ENCODE measurements around the gene MXRA5.
"Not testable (repeated sequence)": the region's sequence is repeated elsewhere in the genome, so short reads cannot be mapped to it uniquely, and the experiment has no call there.

The MXRA5 gene

DNA sequence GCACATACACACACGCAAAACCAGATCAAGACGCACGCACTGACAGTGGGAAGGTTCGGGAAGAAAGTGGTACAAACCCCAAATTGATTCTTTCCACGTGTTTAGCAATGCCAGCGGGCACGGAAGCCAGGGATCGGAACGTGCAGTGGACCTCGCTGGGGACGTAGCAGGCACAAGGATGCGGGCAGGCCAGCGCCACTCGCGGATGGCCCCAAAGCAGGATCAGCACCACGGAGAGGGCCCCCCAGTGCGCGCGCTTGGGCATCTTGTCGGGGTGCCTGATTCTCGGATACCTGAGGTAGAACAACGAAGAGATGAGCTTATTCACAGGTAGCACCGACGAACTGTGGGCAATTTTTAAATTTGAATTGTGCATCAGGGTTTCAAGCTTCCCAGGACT, 2.9 kb downstream of the MXRA5 start:
- DNase-seq (ENCODE audit: low spot score): not testable (repeated sequence)

DNA sequence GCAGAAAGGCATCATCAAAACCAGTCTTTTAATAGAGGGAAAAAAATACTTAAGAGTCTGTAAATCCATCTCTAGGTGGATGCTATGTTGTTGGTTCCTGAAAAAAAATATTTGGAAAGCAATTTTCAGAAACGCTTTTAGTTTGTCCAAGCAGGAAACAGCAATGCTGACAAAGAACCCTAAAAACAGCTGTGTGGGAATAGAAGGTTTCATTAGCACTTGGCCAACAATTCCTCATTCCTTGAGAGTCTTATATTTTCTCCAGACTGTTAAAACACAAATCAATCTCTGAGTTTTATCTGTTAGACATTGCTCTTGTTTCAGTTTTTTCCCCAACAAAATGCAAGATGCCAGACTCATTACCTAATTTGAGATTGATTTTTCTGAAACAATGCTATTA, 6.4 kb downstream of the MXRA5 start:
- no peak for DNase-seq (ENCODE audit: low spot score)

DNA sequence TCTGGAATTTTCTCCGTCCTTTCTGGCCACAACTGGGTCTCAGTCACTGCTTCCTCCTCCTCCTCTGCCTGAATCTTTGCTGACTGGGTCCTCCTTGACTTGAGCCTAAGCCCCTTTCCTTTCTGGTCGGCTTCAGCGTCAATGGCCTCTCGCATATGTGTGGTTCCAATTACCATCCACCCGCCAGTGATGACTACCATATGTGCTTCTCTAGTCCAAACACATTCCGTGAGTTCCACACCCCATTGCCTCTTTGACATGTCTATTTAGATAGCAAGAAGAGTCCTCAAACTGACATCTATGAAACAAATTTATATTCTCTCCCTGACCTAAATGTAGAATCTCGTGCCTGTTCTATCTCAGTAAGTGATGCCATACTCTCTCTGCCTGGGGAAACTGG, 19.8 kb downstream of the MXRA5 start:
- DNase-seq (ENCODE audit: low spot score): no peak

DNA sequence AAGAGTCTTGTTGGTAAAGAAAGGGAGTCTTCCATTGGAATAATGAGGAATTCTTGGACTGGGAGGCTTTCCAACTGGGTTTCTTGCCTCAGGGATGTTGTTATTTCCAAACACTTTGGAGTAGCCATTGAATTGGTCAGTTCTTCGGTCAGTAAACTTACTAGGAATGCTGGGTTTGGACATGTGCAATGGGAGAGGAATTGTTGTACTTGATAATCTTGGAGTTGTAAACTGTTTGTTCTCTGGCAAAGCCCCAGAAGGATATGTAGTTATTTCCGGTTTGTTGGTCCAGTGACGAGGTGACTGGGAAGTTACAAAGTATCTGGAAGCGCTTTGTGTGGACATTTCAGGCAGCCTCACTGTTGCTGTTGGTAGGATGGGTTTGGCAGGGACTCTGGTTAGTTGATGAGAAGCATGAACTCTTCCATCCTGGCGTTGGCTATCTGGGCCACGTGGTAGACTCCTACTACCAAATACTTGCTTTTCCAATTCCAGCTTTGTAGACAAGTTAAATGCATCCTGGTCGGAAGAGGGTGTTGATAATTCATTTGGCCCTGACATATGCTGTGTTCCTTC, 25.9 kb downstream of the MXRA5 start:
- no peak for DNase-seq (ENCODE audit: low spot score)

DNA sequence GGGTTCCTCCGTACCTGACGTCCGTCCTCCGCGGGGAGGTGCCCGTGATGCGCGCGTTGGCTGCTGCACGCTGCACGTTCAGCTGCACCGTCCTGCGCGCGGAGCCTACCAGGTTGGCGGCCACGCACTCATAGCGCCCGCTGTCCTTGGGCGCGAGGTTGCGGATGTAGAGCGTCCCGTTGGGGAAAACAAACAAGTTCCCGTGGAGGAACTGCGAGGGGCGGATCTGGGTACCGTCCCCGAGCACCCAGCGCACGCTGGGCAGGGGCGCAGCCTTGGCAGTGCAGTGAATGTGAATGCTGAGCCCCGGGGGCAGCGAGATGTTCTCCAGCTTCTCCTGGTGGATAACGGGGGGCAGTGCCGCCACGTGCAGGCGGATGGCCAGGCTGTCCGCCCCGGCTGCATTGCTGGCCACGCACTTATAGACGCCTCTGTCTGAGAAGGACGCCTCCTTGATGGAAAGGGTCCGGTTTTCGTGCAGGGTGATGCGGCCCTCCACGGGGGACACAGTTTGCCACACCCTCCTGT, 29.2 kb downstream of the MXRA5 start:
- DNase-seq (ENCODE audit: low spot score): no peak

DNA sequence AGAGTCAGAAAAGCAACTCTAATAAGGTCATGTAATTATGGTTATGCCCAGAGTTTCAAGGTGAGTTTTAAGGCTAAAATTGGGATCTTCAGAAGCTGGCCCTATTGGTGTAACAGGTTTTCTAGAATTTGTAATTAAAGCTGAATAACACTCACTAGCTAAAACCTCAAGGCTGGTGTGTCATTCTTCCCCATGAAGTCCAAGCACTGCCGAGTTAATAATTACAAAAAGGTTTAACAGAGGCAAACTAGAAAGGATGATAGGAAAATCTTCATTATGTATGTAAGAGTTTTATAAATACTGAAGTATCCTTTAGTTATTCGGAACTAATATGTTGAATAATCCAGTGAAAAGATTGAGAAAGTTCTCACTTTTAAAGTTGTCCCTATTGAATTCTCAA, 34.3 kb downstream of the MXRA5 start:
- DNase-seq (ENCODE audit: low spot score): no peak

DNA sequence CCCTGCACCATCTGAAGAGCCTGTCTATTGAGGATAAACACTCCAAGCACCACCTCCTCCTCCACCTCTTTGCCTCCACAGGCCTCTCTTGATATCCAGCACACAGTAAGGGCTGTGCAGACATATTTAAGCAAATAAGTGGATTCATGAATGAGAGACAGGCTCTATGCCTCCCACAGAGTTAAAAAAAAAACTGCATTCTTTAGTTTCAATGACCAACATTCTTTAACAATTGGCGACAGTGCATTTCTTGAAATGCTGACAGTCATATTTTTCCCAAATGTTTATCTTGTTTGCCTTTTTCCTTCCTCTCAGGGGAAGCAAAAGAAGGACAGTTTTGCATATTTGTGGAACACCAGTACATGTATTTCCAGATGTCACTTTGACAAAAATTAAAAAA, 38.6 kb downstream of the MXRA5 start:
- no peak for DNase-seq (ENCODE audit: low spot score)

DNA sequence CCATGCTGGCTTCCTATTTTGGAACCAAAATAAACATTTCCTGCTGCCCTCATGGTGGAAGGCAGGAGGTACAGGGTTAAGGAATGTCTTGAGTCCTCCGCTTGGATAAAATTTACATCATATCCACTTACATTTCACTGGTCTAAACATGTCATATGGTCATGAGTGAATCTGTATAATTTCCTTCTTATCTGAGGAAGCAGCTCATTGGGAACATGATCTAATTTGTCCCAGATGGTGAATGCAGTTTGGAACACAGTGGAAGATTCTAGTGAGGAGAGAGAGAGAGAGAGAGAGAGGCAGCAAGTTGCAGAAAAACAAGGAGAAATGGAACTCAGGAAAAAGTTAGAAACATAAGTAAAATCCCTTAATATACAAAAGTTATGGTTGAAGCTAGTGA, 46.8 kb downstream of the MXRA5 start:
- no peak for DNase-seq (ENCODE audit: low spot score)

DNA sequence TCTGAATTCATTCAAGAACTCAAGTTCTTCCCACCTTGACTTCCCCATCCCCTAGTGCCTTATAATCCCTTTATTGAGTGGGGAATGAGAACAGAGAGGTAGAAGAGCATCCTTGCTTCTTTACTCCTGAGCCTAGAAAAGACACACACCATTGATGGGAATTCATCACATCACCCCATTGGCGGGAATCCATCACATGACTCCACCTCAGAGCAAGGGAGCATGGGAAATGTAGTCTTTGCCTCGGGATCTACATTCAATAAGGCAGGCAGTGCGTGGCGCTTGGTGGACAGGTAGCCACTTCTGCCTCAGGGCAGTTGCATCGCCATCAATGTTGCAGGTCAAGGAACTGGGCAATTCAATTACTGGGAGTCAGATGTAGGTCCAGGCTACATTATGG, 50.7 kb downstream of the MXRA5 start:
- peak; percentile 7 for DNase-seq (ENCODE audit: low spot score)

DNA sequence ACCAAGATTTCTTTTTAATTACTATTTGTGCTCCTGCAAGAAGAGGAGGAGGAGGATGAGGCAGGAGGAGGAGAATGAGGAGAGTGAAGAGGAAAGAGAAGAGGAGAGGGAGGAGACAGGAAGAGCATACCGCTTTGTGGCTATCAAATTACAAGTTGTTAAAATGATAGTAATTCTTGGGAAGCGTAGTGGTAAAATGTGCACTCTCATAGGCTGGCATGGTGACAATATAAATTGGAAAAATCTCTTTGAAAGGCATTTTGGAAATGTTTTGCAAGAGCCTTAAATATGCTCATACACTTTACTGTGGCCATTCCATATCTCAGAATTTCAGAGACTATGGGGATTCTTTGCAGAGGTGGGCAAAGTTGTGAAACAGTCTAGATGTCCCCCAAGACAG, 53.2 kb downstream of the MXRA5 start:
- no peak for DNase-seq (ENCODE audit: low spot score)

DNA sequence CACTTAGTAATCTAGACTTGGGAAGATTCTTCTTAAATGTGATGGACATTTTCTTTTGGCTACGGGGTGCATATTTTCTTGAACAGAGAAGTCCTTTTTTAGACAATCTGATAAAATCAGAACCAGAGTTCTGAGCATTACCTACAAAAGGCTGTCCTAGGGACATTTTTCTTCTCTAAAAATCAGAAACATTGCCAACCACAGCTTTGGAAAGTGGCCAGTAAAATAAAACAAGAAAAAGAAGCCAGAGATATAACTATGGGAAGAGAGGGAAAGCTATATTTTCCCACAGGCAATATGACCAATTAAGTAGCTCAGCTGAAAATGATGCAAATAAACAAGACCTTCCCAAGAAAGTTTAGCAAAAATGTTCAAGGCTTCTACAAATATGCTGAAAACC, 55.9 kb downstream of the MXRA5 start:
- no peak for DNase-seq (ENCODE audit: low spot score)

DNA sequence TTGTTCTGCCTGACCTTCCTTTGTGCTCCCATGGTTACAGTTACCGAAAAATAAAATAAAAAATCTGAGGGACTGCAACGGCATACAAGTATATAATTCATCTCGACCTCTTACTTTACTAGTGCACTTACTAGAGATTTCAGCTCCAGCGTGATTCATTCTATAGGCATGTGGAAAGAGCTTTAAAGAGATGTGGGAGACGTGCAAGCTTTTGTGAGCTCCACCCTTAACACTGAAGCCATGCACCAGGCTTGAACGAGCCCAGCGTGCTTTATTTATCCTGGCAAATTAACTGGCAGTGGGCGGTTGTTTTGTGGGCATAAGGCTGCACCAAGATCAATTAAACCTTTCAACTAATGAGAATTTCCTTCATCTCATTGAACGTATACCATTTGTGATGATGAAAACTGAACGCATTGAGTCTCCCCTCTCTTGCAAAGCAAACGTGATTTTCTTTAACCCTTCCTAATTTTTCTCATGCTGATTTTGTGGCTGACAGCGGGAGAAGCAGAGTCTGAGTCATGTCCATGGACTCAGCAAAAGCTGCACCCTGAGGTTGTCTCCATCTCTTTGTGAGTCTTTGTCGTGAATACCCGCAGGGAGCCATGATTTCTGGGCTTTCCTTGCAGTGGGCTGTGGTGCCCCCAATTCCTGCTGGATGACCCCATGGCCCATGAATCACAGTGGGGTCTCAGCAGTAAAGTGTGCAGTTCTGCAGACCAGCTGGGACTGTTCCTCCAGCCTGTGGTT, 60.1 kb downstream of the MXRA5 start:
- no peak for DNase-seq (ENCODE audit: low spot score)

DNA sequence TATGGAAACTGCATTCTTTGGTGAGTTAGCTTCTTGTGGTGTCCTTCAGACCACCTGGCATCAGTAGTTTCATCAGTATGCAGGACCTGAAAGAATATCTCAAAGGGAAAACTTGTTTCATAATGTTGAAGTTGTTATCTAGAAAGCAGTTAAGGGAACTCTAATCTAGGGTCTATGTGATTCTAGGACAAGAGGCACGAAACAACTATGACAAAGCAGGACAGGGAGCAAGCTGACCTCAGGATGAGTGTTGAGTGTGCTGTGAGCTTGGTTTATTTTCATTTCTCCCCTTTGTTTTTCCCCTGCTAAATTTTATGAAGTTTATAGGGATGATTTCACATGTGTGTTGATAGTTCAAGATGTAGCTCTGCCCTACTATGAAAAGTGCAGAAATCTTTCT, 65.7 kb downstream of the MXRA5 start:
- no peak for DNase-seq (ENCODE audit: low spot score)

DNA sequence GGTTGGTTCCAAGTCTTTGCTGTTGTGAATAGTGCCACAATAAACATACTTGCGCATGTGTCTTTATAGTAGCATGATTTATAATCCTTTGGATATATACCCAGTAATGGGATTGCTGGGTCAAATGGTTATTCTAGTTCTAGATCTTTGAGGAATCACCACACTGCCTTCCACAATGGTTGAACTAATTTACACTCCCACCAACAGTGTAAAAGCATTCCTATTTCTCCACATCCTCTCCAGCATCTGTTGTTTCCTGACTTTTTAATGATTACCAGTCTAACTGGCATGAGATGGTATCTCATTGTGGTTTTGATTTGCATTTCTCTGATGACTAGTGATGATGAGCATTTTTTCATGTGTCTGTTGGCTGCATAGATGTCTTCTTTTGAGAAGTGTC, 72.8 kb downstream of the MXRA5 start:
- not testable (repeated sequence) for DNase-seq (ENCODE audit: low spot score)

DNA sequence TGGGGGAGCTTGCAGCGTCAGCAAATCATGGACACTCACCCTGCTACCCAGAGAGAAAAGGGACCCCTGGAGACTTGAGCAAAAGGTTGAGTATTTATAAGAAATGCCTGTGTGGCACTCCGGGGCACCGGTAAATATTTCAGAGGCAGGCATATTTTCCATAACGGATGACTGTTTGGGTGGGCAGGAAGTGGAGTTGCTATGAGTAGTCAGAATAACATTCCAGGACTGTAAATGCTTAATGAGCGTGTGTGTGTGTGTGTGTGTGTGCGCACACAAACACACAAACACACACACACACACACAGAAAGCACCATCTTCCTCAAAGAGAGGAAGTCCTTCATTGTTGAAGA, 74.6 kb downstream of the MXRA5 start:
- DNase-seq (ENCODE audit: low spot score): no peak

DNA sequence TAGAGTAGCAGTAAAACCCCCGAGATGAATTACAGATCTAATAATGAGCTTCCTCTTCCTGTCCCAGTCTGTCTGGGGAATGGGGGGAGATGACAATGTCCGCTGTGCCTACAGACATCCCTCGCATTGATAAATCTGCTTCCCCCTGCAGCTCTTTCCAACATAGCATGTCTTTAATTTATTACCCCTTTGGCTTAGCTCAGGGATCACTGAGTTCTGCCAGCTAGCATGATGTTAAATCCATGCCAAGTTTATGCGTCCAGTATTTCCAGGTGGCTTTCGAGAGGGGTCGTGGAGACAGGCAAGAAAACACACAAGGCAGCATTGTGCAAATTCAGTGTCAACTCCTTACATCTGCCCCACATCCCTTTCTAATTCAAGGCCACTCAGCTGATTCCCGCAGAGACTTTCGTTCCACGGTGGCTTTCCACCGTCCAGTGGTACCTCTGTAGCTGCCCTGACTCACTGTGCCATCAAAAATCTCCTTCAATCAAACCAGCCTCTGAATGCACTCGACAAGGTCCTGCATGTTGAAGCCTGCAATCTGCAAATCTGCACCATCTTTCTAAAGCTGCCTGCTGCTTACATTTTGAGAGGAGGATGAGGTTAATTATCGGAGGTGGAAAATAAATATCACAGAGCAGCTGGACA, 75.1 kb downstream of the MXRA5 start:
- no peak for DNase-seq (ENCODE audit: low spot score)

DNA sequence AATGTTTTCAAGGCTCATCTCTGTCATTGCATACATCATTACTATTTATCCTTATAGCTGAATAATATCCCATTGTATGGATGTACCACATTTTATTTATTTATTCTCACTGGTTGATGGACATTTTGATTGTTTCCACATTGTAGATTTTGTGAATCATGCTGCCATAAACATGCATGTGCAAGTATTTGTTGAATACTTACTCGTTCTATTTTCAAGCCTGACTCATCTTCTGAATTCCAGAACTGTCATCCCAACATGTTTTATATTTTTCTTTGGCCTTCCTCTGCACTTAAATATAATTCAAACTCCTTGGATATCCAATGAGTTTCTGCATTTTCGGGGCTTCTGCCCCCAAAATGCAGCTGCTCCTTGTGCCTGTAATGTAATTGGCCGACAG, 77.6 kb downstream of the MXRA5 start:
- no peak for DNase-seq (ENCODE audit: low spot score)

DNA sequence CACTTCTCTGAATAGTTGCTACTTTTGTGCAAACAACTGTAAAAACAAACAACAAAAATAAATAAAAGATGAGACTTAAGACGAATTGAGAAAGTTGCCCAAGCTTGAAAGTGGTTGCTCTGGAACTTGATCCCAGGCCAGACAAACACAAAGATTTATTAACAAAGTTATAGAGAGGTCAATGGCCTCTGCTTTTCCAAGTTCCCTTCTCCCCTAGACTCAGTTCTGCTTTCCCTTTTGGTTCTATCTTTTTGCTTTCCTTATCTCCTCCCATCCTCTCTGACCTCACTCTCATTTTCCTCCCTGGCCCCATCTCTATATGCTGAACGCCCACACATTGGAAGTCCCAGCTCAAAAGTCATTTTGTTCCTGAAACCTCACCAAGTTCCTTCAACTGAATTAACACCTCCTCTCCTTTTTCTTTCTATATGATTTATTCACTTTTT, 82.7 kb downstream of the MXRA5 start:
- DNase-seq (ENCODE audit: low spot score): peak; percentile 0

DNA sequence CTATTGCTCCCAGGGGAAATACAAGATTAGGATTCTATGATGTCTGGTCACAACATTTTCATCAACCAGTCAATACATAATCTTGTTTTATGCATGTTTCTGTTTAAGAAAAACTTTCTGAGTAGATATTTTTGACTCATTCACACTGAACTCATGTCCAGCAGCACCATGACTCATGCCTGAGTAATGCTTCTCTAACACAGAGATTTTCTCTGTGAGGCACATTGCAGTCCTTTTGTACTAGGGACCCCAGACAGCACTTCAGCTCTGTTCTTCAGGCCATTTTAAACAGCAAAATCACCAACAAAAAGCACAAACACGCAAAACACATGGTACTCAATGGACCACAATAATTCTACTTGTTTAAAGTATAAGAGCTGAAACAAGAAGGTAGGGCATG, 83.6 kb downstream of the MXRA5 start:
- DNase-seq (ENCODE audit: low spot score): peak; percentile 3
